ENCODE data around the gene TAS2R41. TPM values are rescaled to one million over a fixed set of nuclear protein-coding genes. Genes with fewer than 3 reads are reported as not detected.

TAS2R41 gene
- total RNA-seq, 1 experiment from 2014 or later: not detected

- Histone ChIP-seq H2BK20ac (ENCODE audit: low read depth, low read length, poor library complexity, severe bottlenecking) (no peak overlapping the region), H3K27ac (ENCODE audit: insufficient read length, low read depth, low read length) (no peak overlapping the region), H3K79me1 (ENCODE audit: insufficient read depth, low read depth, low read length, poor library complexity, severe bottlenecking) (no peaks in the 10 kb centered on the region), H3K18ac (ENCODE audit: insufficient read length, low read depth, low read length) (no peak overlapping the region), H3K9ac (ENCODE audit: extremely low read depth, insufficient read length, low read length) (no peak overlapping the region), H4K5ac (ENCODE audit: insufficient read length, low read depth, low read length) (no peak overlapping the region), H3K27me3 (ENCODE audit: insufficient read depth, low read length) (no peaks in the 10 kb centered on the region), H2BK12ac (ENCODE audit: insufficient read length, low read depth, low read length) (no peak overlapping the region), H3K14ac (ENCODE audit: insufficient read depth, low read length) (no peak overlapping the region), H3K4me1 (ENCODE audit: insufficient read depth, low read length) (no peaks in the 10 kb centered on the region), H3K79me2 (ENCODE audit: insufficient read depth, low read length) (no peaks in the 10 kb centered on the region; the same call in 1 of the 2 replicates), H2BK120ac (ENCODE audit: low read depth, low read length, poor library complexity, severe bottlenecking) (no peak overlapping the region), H2BK5ac (ENCODE audit: insufficient read length, low read length) (no peak overlapping the region), H3K23ac (ENCODE audit: insufficient read length, low read depth, low read length) (no peak overlapping the region), H2AK5ac (ENCODE audit: insufficient read length, low read length) (no peak overlapping the region), H3K9me3 (ENCODE audit: control insufficient read depth, low read depth, low read length) (no peaks in the 10 kb centered on the region), H2BK15ac (ENCODE audit: low read depth, low read length) (no peak overlapping the region), H3T11ph (ENCODE audit: low read length) (no peak overlapping the region), H4K8ac (replicated peaks; ENCODE audit: insufficient read length, low read depth, low read length) (no peak overlapping the region), H3K4me2 (ENCODE audit: insufficient read depth, insufficient read length, low read length) (no peak overlapping the region), H2AFZ (ENCODE audit: low read length) (no peak overlapping the region), H4K91ac (ENCODE audit: insufficient read length, low read depth, low read length) (no peak overlapping the region), H3K56ac (ENCODE audit: insufficient read length, low read depth, low read length) (no peak overlapping the region), H4K20me1 (ENCODE audit: control insufficient read depth, insufficient read depth, insufficient read length) (no peaks in the 10 kb centered on the region), H3K23me2 (ENCODE audit: insufficient read length, low read depth, low read length, poor library complexity, severe bottlenecking) (no peaks in the 10 kb centered on the region), H3K4ac (ENCODE audit: low read depth, low read length) (no peak overlapping the region)
- Mint-ChIP-seq H3K4me3 (no peak overlapping the region), H3K36me3 (ENCODE audit: insufficient read depth in 1 of 3, low read depth in 3 of 3) (no peaks in the 10 kb centered on the region), H3K4me1 (peaks cover 13 to 16% of the 10 kb centered on the region in 2 experiments), H3K27ac (no peak overlapping the region), H3K27me3 (ENCODE audit: low read depth) (no peaks in the 10 kb centered on the region), H3K9me3 (no peaks in the 10 kb centered on the region)
- TF ChIP-seq CTCF (conservative IDR thresholded peaks at IDR 0.05): no peak
- no CpG with 5 or more reads among the region's 8 CpGs for WGBS (ENCODE audit: extremely low coverage, insufficient read length, low lambda C conversion rate)
- DNase-seq: no peak
These were observed 35.0 kb downstream of the TAS2R41 start for GRCh38 chr7:143512488-143513340.
